IPS-18a (cell line): ENCODE measurements around the gene DMD.
A peak's percentile ranks its signal among the peaks of the same experiment; 100 is the strongest.
"Not testable (repeated sequence)": the region's sequence is repeated elsewhere in the genome, so short reads cannot be mapped to it uniquely, and the experiment has no call there.

Source experiments
- H3K27ac ChIP-seq: one replicate; pipeline ENCODE4 v1.5.1; 2013; ENCODE audit warnings: low read length
- H3K27me3 ChIP-seq: one replicate; pipeline ENCODE4 v1.6.1; 2013; ENCODE audit warnings: mild to moderate bottlenecking, low read length; ENCODE audit not compliant: control insufficient read depth, insufficient read depth
- H3K36me3 ChIP-seq: one replicate; pipeline ENCODE4 v1.6.1; 2013; ENCODE audit warnings: low read depth, low read length; ENCODE audit not compliant: control insufficient read depth
- H3K4me1 ChIP-seq: one replicate; pipeline ENCODE4 v1.6.1; 2013; ENCODE audit warnings: low read depth, low read length; ENCODE audit not compliant: control insufficient read depth
- H3K4me3 ChIP-seq: one replicate; pipeline ENCODE4 v1.5.1; 2013; ENCODE audit warnings: low read length
- H3K9ac ChIP-seq: one replicate; pipeline ENCODE4 v1.6.1; 2013; ENCODE audit warnings: mild to moderate bottlenecking, low read length, moderate library complexity
- H3K9me3 ChIP-seq: one replicate; pipeline ENCODE4 v1.6.1; 2013; ENCODE audit warnings: low read depth, low read length; ENCODE audit not compliant: control insufficient read depth

The DMD gene

GRCh38 chrX:32246675-32247074 lies 964.7 kb downstream of the DMD start:
- not testable (repeated sequence) for H3K27ac ChIP-seq, H3K4me3 ChIP-seq, H3K36me3 ChIP-seq, H3K27me3 ChIP-seq, H3K4me1 ChIP-seq, H3K9ac ChIP-seq
- peaks cover 19% of the 10 kb centered on the region for H3K9me3 ChIP-seq

- Histone ChIP-seq H3K9ac (no peak overlapping the region), H3K4me1 (no peaks in the 10 kb centered on the region), H3K4me3 (no peak overlapping the region), H3K36me3 (no peaks in the 10 kb centered on the region), H3K9me3 (peaks cover 16% of the 10 kb centered on the region), H3K27ac (no peak overlapping the region), H3K27me3 (no peaks in the 10 kb centered on the region)
Observed at GRCh38 chrX:32195611-32196010, 1015.7 kb downstream of the DMD start.

- no peaks in the 10 kb centered on the region for H3K36me3 ChIP-seq
- H3K27ac ChIP-seq: no peak overlapping the region
- no peaks in the 10 kb centered on the region for H3K4me1 ChIP-seq
- no peak overlapping the region for H3K4me3 ChIP-seq
- no peaks in the 10 kb centered on the region for H3K27me3 ChIP-seq
- H3K9ac ChIP-seq: no peak overlapping the region
- peaks cover 35% of the 10 kb centered on the region for H3K9me3 ChIP-seq
Observed at GRCh38 chrX:32191316-32191715, 1020.0 kb downstream of the DMD start.

- Histone ChIP-seq H3K27ac (no peak overlapping the region), H3K9me3 (peaks cover 39% of the 10 kb centered on the region), H3K36me3 (no peaks in the 10 kb centered on the region), H3K4me3 (no peak overlapping the region), H3K4me1 (no peaks in the 10 kb centered on the region), H3K27me3 (no peaks in the 10 kb centered on the region), H3K9ac (no peak overlapping the region)
Observed at GRCh38 chrX:32185160-32185559, 1026.2 kb downstream of the DMD start.

GRCh38 chrX:32183066-32183465 lies 1028.3 kb downstream of the DMD start:
- H3K9ac ChIP-seq: no peak overlapping the region
- no peaks in the 10 kb centered on the region for H3K4me1 ChIP-seq
- no peaks in the 10 kb centered on the region for H3K36me3 ChIP-seq
- peaks cover 31% of the 10 kb centered on the region for H3K9me3 ChIP-seq
- H3K27ac ChIP-seq: no peak overlapping the region
- H3K27me3 ChIP-seq: no peaks in the 10 kb centered on the region
- H3K4me3 ChIP-seq: no peak overlapping the region

GRCh38 chrX:32176510-32176909 lies 1034.8 kb downstream of the DMD start:
- Histone ChIP-seq H3K4me3 (no peak overlapping the region), H3K4me1 (no peaks in the 10 kb centered on the region), H3K27me3 (no peaks in the 10 kb centered on the region), H3K27ac (no peak overlapping the region), H3K36me3 (no peaks in the 10 kb centered on the region), H3K9ac (no peak overlapping the region), H3K9me3 (peaks cover 23% of the 10 kb centered on the region)

- no peak overlapping the region for H3K27ac ChIP-seq
- H3K27me3 ChIP-seq: no peaks in the 10 kb centered on the region
- H3K9ac ChIP-seq: no peak overlapping the region
- H3K36me3 ChIP-seq: no peaks in the 10 kb centered on the region
- H3K4me3 ChIP-seq: no peak overlapping the region
- peaks cover 12% of the 10 kb centered on the region for H3K9me3 ChIP-seq
- no peaks in the 10 kb centered on the region for H3K4me1 ChIP-seq
Observed at GRCh38 chrX:32170481-32170880, 1040.9 kb downstream of the DMD start.

GRCh38 chrX:32155044-32155638 lies 1056.2 kb downstream of the DMD start:
- H3K36me3 ChIP-seq: no peaks in the 10 kb centered on the region
- H3K27me3 ChIP-seq: no peaks in the 10 kb centered on the region
- peak overlapping the region; percentile 50 for H3K4me3 ChIP-seq
- peaks cover 14% of the 10 kb centered on the region for H3K9me3 ChIP-seq
- no peak overlapping the region for H3K9ac ChIP-seq
- H3K27ac ChIP-seq: no peak overlapping the region
- no peaks in the 10 kb centered on the region for H3K4me1 ChIP-seq

- H3K4me1 ChIP-seq: no peaks in the 10 kb centered on the region
- no peaks in the 10 kb centered on the region for H3K36me3 ChIP-seq
- no peak overlapping the region for H3K4me3 ChIP-seq
- H3K9me3 ChIP-seq: peaks cover 19% of the 10 kb centered on the region
- no peak overlapping the region for H3K9ac ChIP-seq
- H3K27me3 ChIP-seq: no peaks in the 10 kb centered on the region
- H3K27ac ChIP-seq: no peak overlapping the region
Observed at GRCh38 chrX:32153585-32153984, 1057.8 kb downstream of the DMD start.

- H3K9ac ChIP-seq: no peak overlapping the region
- no peaks in the 10 kb centered on the region for H3K36me3 ChIP-seq
- H3K27me3 ChIP-seq: no peaks in the 10 kb centered on the region
- no peak overlapping the region for H3K4me3 ChIP-seq
- no peak overlapping the region for H3K27ac ChIP-seq
- H3K9me3 ChIP-seq: peaks cover 20% of the 10 kb centered on the region
- H3K4me1 ChIP-seq: no peaks in the 10 kb centered on the region
Observed at GRCh38 chrX:32150141-32150540, 1061.2 kb downstream of the DMD start.

GRCh38 chrX:32141841-32142240 lies 1069.5 kb downstream of the DMD start:
- H3K36me3 ChIP-seq: no peaks in the 10 kb centered on the region
- peaks cover 11% of the 10 kb centered on the region for H3K9me3 ChIP-seq
- no peak overlapping the region for H3K9ac ChIP-seq
- no peaks in the 10 kb centered on the region for H3K4me1 ChIP-seq
- no peaks in the 10 kb centered on the region for H3K27me3 ChIP-seq
- no peak overlapping the region for H3K27ac ChIP-seq
- no peak overlapping the region for H3K4me3 ChIP-seq

GRCh38 chrX:32139476-32139875 lies 1071.9 kb downstream of the DMD start:
- H3K4me1 ChIP-seq: no peaks in the 10 kb centered on the region
- no peak overlapping the region for H3K4me3 ChIP-seq
- peaks cover 14% of the 10 kb centered on the region for H3K9me3 ChIP-seq
- H3K9ac ChIP-seq: no peak overlapping the region
- no peaks in the 10 kb centered on the region for H3K27me3 ChIP-seq
- H3K36me3 ChIP-seq: no peaks in the 10 kb centered on the region
- no peak overlapping the region for H3K27ac ChIP-seq
